ENCODE measurements around the gene RXFP4.

Gene RXFP4

DNA sequence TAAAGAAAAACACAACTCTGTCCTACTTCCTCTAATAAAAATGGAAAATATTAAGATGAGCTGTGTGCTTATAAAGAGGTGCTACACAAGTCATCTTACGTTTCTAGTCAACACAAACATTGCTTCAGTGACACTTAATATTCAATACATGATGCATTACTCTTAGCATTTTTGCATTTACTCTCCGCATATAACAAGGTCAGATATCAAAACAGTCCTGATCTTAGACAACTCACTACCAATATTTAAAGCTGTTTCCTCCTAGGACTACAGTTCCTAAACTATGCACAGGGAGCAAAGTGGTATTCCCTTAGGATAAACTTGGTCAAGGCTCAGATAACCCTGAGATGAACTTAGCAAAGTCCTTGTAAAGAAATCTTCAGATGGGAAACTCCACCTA is 42.5 kb upstream of the RXFP4 start:
- Histone ChIP-seq H3K27ac (peak overlapping the region; percentile 47), H3K27me3 (no peaks in the 10 kb centered on the region), H3K9me3 (peaks cover 5% of the 10 kb centered on the region), H3K4me3 (ENCODE audit: low read depth in 1 of 2, low read length in 1 of 2) (no peak overlapping the region), H3K4me1 (ENCODE audit: control insufficient read depth in 1 of 2, insufficient read depth in 1 of 2, low read depth in 1 of 2, low read length in 1 of 2) (no peaks in the 10 kb centered on the region), H3K36me3 (peaks cover 81% of the 10 kb centered on the region)
- TF ChIP-seq, protein P1, sequence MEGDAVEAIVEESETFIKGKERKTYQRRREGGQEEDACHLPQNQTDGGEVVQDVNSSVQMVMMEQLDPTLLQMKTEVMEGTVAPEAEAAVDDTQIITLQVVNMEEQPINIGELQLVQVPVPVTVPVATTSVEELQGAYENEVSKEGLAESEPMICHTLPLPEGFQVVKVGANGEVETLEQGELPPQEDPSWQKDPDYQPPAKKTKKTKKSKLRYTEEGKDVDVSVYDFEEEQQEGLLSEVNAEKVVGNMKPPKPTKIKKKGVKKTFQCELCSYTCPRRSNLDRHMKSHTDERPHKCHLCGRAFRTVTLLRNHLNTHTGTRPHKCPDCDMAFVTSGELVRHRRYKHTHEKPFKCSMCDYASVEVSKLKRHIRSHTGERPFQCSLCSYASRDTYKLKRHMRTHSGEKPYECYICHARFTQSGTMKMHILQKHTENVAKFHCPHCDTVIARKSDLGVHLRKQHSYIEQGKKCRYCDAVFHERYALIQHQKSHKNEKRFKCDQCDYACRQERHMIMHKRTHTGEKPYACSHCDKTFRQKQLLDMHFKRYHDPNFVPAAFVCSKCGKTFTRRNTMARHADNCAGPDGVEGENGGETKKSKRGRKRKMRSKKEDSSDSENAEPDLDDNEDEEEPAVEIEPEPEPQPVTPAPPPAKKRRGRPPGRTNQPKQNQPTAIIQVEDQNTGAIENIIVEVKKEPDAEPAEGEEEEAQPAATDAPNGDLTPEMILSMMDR (IDR thresholded peaks at IDR 0.05) = no peak

DNA sequence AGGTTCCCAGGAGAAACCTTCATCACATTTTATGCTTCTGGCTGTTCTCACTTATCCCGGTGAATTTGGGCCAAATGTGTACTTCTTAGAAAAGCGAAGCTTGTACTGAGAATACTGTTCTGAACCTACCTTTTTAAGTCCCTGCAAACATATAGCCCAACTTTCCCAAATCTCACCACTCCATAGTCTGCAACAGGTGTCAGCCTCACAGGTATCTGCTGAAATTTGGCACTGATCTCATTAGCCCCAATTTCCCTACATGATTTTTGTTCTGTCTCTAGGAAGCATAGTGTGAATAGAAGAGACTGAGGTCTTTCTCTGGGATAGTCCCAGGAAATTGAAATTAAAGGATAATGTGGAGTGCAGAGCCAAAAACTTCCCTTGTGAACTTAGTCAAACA is 41.8 kb upstream of the RXFP4 start:
- Histone ChIP-seq H3K27ac (no peak overlapping the region), H3K4me3 (ENCODE audit: low read depth in 1 of 2, low read length in 1 of 2) (no peak overlapping the region), H3K4me1 (ENCODE audit: control insufficient read depth in 1 of 2, insufficient read depth in 1 of 2, low read depth in 1 of 2, low read length in 1 of 2) (no peaks in the 10 kb centered on the region), H3K27me3 (no peaks in the 10 kb centered on the region), H3K9me3 (peaks cover 8% of the 10 kb centered on the region), H3K36me3 (peaks cover 89% of the 10 kb centered on the region)
- TF ChIP-seq, protein P1 (IDR thresholded peaks at IDR 0.05) = no peak

DNA sequence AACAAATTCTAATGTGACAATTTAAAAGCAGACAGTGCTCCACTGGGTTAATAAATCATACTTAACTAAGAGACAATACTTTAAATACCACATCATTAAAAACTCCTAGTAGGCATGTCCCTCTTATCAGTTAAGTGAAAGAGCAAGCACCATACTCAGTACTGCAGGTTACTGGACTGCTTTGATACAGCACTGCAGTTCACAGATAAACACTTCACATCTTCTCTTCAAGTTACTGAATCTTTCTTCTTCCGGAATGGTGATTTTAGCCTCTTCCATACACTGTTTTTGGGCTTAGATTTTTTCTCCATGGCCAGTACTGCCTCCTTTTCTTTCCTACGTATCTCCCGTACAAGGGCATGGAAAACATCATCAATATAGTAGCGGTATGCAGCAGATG is 41.3 kb upstream of the RXFP4 start:
- TF ChIP-seq, protein P1 (IDR thresholded peaks at IDR 0.05) = no peak
- Histone ChIP-seq H3K9me3 (peaks cover 8% of the 10 kb centered on the region), H3K27me3 (no peaks in the 10 kb centered on the region), H3K4me3 (ENCODE audit: low read depth in 1 of 2, low read length in 1 of 2) (no peak overlapping the region), H3K4me1 (ENCODE audit: control insufficient read depth in 1 of 2, insufficient read depth in 1 of 2, low read depth in 1 of 2, low read length in 1 of 2) (no peaks in the 10 kb centered on the region), H3K36me3 (peaks cover 94% of the 10 kb centered on the region), H3K27ac (no peak overlapping the region)

DNA sequence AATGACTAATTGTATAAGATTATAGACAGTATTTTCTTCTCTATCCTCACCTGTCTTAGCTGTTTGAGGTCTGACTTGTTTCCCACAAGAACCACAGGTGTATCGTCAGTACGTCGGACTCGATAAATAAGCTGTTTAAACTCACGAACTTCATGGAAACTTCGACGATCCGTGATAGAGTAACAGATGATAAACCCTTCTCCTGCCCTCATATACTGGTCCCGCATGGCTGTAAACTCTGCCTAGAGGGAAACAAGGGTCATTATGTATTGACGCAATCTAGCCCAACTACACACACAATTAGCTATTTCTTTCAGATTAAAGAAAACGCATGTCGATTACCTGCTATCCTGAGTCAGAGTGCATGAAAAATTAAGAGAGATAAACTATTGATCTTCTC is 37.2 kb upstream of the RXFP4 start:
- TF ChIP-seq, protein P1 (IDR thresholded peaks at IDR 0.05) = no peak
- Histone ChIP-seq H3K4me3 (ENCODE audit: low read depth in 1 of 2, low read length in 1 of 2) (no peak overlapping the region), H3K36me3 (peaks cover 100% of the 10 kb centered on the region), H3K4me1 (ENCODE audit: control insufficient read depth in 1 of 2, insufficient read depth in 1 of 2, low read depth in 1 of 2, low read length in 1 of 2) (peaks cover 2 to 7% of the 10 kb centered on the region in 2 experiments), H3K9me3 (peaks cover 8% of the 10 kb centered on the region), H3K27ac (no peak overlapping the region), H3K27me3 (no peaks in the 10 kb centered on the region)

DNA sequence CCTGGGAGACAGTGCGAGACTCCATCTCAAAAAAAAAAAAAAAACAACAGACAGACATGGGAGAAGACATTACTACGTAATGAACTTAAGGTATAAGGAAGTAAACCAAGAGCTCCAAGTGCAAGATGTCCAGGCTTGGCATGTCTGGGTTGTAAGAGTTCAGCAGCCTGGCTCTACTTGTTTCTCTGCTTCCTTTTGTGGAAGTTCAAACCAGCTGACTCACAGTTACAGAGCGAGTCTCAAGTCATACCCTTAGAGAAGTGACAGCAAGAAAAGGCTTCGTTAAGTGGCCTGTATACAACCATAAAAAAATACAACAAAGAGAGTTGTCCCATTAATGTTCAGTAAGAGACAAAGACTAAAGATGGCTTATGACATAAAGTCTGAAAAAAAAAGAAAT is 31.5 kb upstream of the RXFP4 start:
- TF ChIP-seq, protein P1 (IDR thresholded peaks at IDR 0.05) = no peak
- Histone ChIP-seq H3K4me1 (ENCODE audit: control insufficient read depth in 1 of 2, insufficient read depth in 1 of 2, low read depth in 1 of 2, low read length in 1 of 2) (peaks cover 22 to 27% of the 10 kb centered on the region in 2 experiments), H3K27me3 (no peaks in the 10 kb centered on the region), H3K27ac (peak overlapping the region; percentile 97), H3K9me3 (no peaks in the 10 kb centered on the region), H3K36me3 (peaks cover 75% of the 10 kb centered on the region), H3K4me3 (ENCODE audit: low read depth in 1 of 2, low read length in 1 of 2) (peak overlapping the region; percentile 92 to 94)

DNA sequence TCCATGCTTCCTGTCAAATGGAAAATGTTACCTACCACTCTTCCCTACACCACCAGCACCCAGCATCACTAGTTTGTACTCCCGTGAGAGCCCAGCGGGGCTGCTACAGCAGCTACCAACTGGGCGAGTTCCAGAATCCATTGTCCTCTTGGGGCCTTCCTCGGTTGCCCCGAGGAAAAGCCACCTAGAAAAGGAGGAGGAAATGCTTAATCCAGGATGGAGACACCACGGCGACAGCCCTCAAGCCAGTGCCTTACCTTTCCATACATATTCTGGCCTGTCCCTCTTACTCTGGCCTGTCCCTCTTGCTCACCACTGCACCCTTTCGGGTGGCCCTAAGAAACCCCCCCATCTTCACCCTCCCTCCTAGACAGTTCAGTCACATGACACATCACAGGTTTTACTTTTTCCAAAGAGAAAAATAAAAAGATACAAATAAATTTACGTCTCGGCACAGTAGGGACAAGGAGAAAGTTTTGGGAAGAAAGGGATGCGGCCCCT is 30.8 kb upstream of the RXFP4 start:
- Histone ChIP-seq H3K4me3 (ENCODE audit: low read depth in 1 of 2, low read length in 1 of 2) (peak overlapping the region; percentile 92 to 94), H3K4me1 (ENCODE audit: control insufficient read depth in 1 of 2, insufficient read depth in 1 of 2, low read depth in 1 of 2, low read length in 1 of 2) (peaks cover 22 to 27% of the 10 kb centered on the region in 2 experiments), H3K27me3 (no peaks in the 10 kb centered on the region), H3K36me3 (peaks cover 75% of the 10 kb centered on the region), H3K9me3 (no peaks in the 10 kb centered on the region), H3K27ac (peak overlapping the region; percentile 97)
- TF ChIP-seq, protein P1 (IDR thresholded peaks at IDR 0.05) = no peak

Data from neutrophil (primary cell).